Cardiac fibroblast (primary cell): ENCODE results near the gene AVP.
"Not testable (repeated sequence)": the region's sequence is repeated elsewhere in the genome, so short reads cannot be mapped to it uniquely, and the experiment has no call there.

Source experiments
- DNase-seq, 2 donors: peaks; one replicate each; pipeline versions ENCODE4 v3.0.0 to v3.0.0-alpha.2; 2010; ENCODE audit warnings: low read depth in 2 of 2
- H3K4me3 ChIP-seq, 2 donors: replicated peaks in 1 of 2; 1 replicate in 1 of 2; 2 replicates in 1 of 2; pipeline ENCODE4 v1.5.1; 2011; ENCODE audit warnings: low read depth in 2 of 2, low read length in 2 of 2, mild to moderate bottlenecking in 2 of 2, moderate library complexity in 1 of 2
- CTCF ChIP-seq: IDR thresholded peaks from one replicate; pipeline ENCODE4 v1.5.1; 2011; ENCODE audit warnings: low read depth, mild to moderate bottlenecking, low read length, inconsistent platforms

Gene AVP

GRCh38 chr20:3126527-3126859 lies 42.0 kb upstream of the AVP start:
- H3K4me3 ChIP-seq = no peak overlapping the region
- no peak for DNase-seq
- no peak for TF ChIP-seq CTCF

- not testable (repeated sequence) for DNase-seq, H3K4me3 ChIP-seq
These were observed 41.4 kb upstream of the AVP start for GRCh38 chr20:3125776-3126526.

DNA sequence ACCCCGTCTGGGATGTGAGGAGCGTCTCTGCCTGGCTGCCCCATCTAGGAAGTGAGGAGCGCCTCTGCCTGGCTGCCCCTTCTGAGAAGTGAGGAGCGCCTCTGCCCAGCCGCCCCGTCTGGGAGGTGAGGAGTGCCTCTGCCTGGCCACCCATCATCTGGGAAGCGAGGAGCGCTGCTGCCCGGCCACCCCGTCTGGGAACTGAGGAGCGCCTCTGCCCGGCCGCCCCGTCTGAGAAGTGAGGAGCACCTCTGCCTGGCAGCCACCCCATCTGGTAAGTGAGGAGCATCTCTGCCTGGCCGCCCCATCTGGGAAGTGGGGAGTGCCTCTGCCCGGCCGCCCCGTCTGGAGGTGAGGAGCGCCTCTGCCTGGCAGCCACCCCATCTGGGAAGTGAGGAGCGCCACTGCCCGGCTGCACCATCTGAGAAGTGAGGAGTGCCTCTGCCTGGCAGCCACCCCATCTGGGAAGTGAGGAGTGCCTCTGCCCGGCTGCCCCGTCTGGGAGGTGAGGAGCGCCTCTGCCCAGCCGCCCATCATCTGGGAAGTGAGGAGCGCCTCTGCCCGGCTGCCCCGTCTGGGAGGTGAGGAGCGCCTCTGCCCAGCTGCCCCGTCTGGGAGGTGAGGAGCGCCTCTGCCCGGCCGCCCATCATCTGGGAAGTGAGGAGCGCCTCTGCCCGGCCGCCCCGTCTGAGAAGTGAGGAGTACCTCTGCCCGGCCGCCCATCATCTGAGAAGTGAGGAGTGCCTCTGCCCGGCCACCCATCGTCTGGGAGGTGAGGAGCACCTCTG lies 40.4 kb upstream of the AVP start:
- H3K4me3 ChIP-seq, DNase-seq: not testable (repeated sequence)

DNA sequence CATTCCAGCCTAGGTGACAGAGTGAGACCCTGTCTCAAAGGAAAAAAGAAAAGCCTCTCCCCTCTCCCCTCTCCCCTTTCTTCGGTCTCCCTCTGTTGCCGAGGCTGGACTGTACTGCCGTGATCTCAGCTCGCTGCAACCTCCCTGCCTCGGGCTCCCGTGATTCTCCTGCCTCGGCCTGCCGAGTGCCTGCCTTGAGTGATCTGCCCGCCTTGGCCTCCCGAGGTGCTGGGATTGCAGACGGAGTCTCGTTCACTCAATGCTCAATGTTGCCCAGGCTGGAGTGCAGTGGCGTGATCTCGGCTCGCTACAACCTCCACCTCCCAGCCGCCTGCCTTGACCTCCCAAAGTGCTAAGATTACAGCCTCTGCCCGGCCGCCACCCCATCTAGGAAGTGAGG lies 39.6 kb upstream of the AVP start:
- DNase-seq, H3K4me3 ChIP-seq: not testable (repeated sequence)

DNA sequence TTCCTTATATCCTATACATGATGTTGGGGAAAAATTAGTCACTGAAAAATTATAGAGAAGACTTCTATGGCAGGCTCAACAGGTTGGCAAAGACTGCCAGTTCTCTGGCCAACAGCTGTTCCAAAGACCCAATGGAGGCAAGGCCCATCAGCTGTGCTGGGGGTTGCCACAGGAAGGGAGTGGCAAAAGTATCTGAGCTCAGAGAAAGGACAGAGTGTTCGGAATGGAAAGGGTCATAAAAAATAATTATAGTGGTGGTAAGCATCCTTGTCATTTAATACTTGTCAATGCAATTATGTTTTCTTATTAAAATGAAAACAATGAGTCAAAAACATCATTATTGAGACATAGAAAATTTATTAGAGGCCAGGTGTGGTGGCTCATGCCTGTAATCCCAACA lies 39.0 kb upstream of the AVP start:
- DNase-seq = peak; percentile 9 to 18
- TF ChIP-seq CTCF = no peak
- H3K4me3 ChIP-seq = no peak overlapping the region

DNA sequence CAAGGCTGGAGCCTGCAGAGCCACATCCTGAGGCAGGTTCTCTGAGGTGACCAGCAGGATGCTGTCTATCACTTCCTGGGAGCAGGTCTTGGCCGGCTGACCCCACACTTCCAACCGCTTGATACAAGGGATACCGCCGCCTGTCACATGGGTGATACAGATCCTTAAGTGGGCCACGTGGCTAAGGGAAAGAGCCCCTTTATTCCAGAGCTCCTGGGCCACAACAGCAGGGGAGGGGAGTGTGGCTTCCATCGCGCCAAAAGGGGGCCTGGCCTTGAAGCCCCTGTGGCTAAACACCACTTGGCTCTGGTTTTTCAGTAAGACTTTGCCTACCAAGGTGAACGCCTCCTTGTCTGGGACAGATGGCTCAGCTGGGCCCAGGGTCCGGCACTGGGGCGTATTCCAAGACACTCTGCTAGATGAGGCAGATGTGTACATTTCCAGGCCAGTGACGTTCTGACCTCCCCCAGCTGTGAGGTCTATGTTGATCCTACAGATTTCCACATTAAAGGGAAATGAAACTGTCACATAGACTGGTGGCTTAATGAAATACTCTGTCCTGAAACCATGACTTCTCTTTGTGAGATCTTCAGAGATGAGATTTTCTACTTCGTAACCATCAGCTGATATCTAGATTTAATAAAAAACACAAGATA lies 37.6 kb upstream of the AVP start:
- DNase-seq = no peak
- TF ChIP-seq CTCF = no peak
- no peak overlapping the region for H3K4me3 ChIP-seq

GRCh38 chr20:3121271-3121911 lies 36.9 kb upstream of the AVP start:
- no peak overlapping the region for H3K4me3 ChIP-seq
- peak in 1 of 2 donors; percentile 21 for DNase-seq
- no peak for TF ChIP-seq CTCF

DNA sequence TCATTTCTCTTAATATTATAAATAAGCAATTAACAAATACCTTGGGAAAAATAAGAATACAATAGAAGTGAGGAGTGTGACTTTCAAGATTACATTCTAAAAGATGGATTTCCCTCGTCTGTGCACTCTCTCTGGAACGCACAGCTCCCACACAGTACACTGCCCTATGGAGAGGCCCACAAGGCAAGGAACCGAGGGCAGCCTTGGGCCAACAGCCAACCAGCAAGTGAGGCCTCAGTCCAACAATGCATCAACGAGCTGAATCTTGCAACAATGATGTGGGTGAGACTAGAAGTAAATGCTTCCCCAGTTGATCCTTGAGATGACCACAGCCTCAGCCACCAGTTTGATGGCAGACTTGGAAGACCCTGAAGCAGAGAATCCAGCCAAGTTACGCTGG lies 34.5 kb upstream of the AVP start:
- no peak overlapping the region for H3K4me3 ChIP-seq
- peak in 1 of 2 donors; percentile 30 for DNase-seq
- no peak for TF ChIP-seq CTCF
